ENCODE measurements around the gene KCND3. TPM values are rescaled to one million over a fixed set of nuclear protein-coding genes. Genes with fewer than 3 reads are reported as not detected.

KCND3 gene
- total RNA-seq, 1 donor from 2014 or later: 0.86 TPM

- Mint-ChIP-seq H3K36me3 (ENCODE audit: low read depth) (no peaks in the 10 kb centered on the region), H3K4me1 (peaks cover 38% of the 10 kb centered on the region), H3K27ac (ENCODE audit: unreplicated experiment) (no peak overlapping the region), H3K4me3 (no peak overlapping the region), H3K27me3 (ENCODE audit: low read depth) (peaks cover 8% of the 10 kb centered on the region), H3K9me3 (no peaks in the 10 kb centered on the region)
- TF ChIP-seq CTCF (conservative IDR thresholded peaks at IDR 0.05): no peak
- DNase-seq (ENCODE audit: low read depth, low spot score): no peak
Observed at GRCh38 chr1:111907321-111907720, 82.1 kb downstream of the KCND3 start.

GRCh38 chr1:111906816-111907215 is 82.7 kb downstream of the KCND3 start:
- Mint-ChIP-seq H3K4me1 (peaks cover 38% of the 10 kb centered on the region), H3K27ac (ENCODE audit: unreplicated experiment) (no peak overlapping the region), H3K36me3 (ENCODE audit: low read depth) (no peaks in the 10 kb centered on the region), H3K9me3 (no peaks in the 10 kb centered on the region), H3K27me3 (ENCODE audit: low read depth) (peaks cover 8% of the 10 kb centered on the region), H3K4me3 (no peak overlapping the region)
- no peak for TF ChIP-seq CTCF (conservative IDR thresholded peaks at IDR 0.05)
- DNase-seq (ENCODE audit: low read depth, low spot score): no peak

DNA sequence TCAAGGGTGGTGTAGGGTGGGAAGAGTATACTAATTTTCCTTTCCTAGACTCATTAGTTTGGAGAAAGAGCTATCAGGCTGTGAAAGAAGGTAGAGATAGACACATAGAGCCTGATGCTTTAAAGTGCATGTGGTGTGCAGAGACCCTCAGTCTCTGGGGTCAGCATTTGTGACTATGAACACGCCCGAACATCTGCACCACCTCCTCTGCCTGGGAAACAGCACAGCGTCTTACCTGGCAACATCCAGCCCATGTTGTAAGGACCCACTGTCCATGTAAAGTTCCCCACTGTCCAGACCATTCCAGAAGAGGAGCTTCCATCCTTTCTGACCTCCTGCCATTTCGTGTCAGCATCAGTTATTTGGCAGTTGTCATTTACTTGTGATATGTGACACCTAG is 83.4 kb downstream of the KCND3 start:
- no peak for TF ChIP-seq CTCF (conservative IDR thresholded peaks at IDR 0.05)

GRCh38 chr1:111904478-111905218 is 84.8 kb downstream of the KCND3 start:
- H3K4me1 Mint-ChIP-seq: peaks cover 24% of the 10 kb centered on the region
- no peaks in the 10 kb centered on the region for H3K9me3 Mint-ChIP-seq
- H3K36me3 Mint-ChIP-seq (ENCODE audit: low read depth): no peaks in the 10 kb centered on the region
- H3K27me3 Mint-ChIP-seq (ENCODE audit: low read depth): peaks cover 8% of the 10 kb centered on the region
- H3K27ac Mint-ChIP-seq (ENCODE audit: unreplicated experiment): peak overlapping the region; percentile 5
- TF ChIP-seq CTCF (conservative IDR thresholded peaks at IDR 0.05): no peak
- DNase-seq (ENCODE audit: low read depth, low spot score): peak; percentile 7
- no peak overlapping the region for H3K4me3 Mint-ChIP-seq

More for the DNA sequence above, 83.4 kb downstream of the KCND3 start:
- peaks cover 8% of the 10 kb centered on the region for H3K27me3 Mint-ChIP-seq (ENCODE audit: low read depth)
- H3K27ac Mint-ChIP-seq (ENCODE audit: unreplicated experiment): no peak overlapping the region
- no peaks in the 10 kb centered on the region for H3K36me3 Mint-ChIP-seq (ENCODE audit: low read depth)
- no peak overlapping the region for H3K4me3 Mint-ChIP-seq
- peaks cover 36% of the 10 kb centered on the region for H3K4me1 Mint-ChIP-seq
- no peaks in the 10 kb centered on the region for H3K9me3 Mint-ChIP-seq
- DNase-seq (ENCODE audit: low read depth, low spot score): no peak

DNA sequence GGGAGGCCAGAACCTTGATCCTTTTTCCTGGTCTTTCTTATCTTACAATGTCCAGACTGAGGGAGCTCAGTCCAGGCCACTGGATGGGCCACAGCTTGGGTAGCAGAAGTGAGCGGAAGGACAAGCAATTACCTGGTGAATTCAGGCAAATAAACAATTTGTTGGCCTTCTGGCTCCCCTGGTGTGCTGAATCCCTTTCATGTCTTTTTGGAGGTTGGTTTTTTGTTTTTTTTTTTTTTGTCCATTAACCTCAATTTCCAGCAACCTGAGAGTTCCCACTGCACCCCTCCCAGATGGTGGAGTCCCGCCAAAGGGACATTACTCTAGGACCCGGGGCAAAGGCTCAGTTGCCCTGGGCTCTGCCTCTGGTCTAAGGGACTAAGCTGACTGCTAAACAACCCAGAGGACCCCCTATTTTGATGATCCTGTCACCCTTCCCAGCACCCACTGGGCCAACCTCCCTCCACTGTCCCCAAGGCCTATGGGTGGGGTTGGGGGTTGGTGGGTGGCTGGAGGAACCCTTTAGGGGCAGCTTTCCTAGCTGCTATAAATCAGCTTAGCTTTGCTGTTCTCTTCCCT is 85.5 kb downstream of the KCND3 start:
- Mint-ChIP-seq H3K27ac (ENCODE audit: unreplicated experiment) (no peak overlapping the region), H3K4me3 (no peak overlapping the region), H3K27me3 (ENCODE audit: low read depth) (peaks cover 8% of the 10 kb centered on the region), H3K9me3 (no peaks in the 10 kb centered on the region), H3K4me1 (peaks cover 18% of the 10 kb centered on the region), H3K36me3 (ENCODE audit: low read depth) (no peaks in the 10 kb centered on the region)
- DNase-seq (ENCODE audit: low read depth, low spot score): no peak
- no peak for TF ChIP-seq CTCF (conservative IDR thresholded peaks at IDR 0.05)
